IMR-90 (cell line): Measurements from ENCODE around the gene TAF9. TPM values are rescaled to one million over a fixed set of nuclear protein-coding genes. Genes with fewer than 3 reads are reported as not detected.

Source experiments
- ATAC-seq: fragments of 200-7000 bp; cut with Tn5 transposase; 2 replicates; pipeline ENCODE4 v1.9.1; 2020; ENCODE audit warnings: low read depth, mild to moderate bottlenecking, moderate library complexity
- BruUV-seq: library from RNA; stranded (reverse); fragments of 400-500 nt; replicated peaks from 2 replicates; lab custom pipeline; 2021; lab: Mats Ljungman, UMichigan
- CTCF ChIA-PET: fragments of 300-600 bp; formaldehyde crosslinking; extraction: SDS; loops from one replicate; lab custom pipeline; 2021; ENCODE audit warnings: antibody characterized with exemption; lab: Yijun Ruan, JAX
- POLR2A ChIA-PET: fragments of 300-600 bp; sonication (Branson Sonifier 250); formaldehyde crosslinking; loops from one replicate; lab custom pipeline; 2022; ENCODE audit warnings: antibody characterized with exemption; ENCODE audit not compliant: unreplicated experiment; lab: Charles Lee
- DNase-seq: peaks from one replicate; pipeline ENCODE4 v3.0.0; 2013
- H2AFZ ChIP-seq: replicated peaks from 2 replicates; pipeline ENCODE3; 2013; ENCODE audit warnings: low read length, mild to moderate bottlenecking; ENCODE audit not compliant: poor library complexity
- H2AK5ac ChIP-seq: 2 replicates; pipeline ENCODE4 v1.6.1; 2013; ENCODE audit warnings: low read depth, low read length, inconsistent platforms
- H2AK9ac ChIP-seq: replicated peaks from 2 replicates; pipeline ENCODE3; 2013; ENCODE audit warnings: mild to moderate bottlenecking, low read depth, low read length, moderate library complexity; ENCODE audit not compliant: poor library complexity
- H2BK120ac ChIP-seq: 2 replicates; pipeline ENCODE4 v1.6.1; 2013; ENCODE audit warnings: low read depth, low read length, inconsistent platforms
- H2BK15ac ChIP-seq: 3 replicates; pipeline ENCODE4 v1.6.1; 2013; ENCODE audit warnings: low read depth, low read length, inconsistent platforms
- H2BK20ac ChIP-seq: 2 replicates; pipeline ENCODE4 v1.6.1; 2013; ENCODE audit warnings: low read depth, mild to moderate bottlenecking, inconsistent platforms, low read length, moderate library complexity
- H2BK5ac ChIP-seq: 2 replicates; pipeline ENCODE4 v1.6.1; 2013; ENCODE audit warnings: mild to moderate bottlenecking, low read depth, low read length, inconsistent platforms; ENCODE audit not compliant: poor library complexity, severe bottlenecking
- H3K14ac ChIP-seq: replicated peaks from 2 replicates; pipeline ENCODE4 v1.6.1; 2013; ENCODE audit warnings: low read depth, low read length, inconsistent platforms
- H3K18ac ChIP-seq: 2 replicates; pipeline ENCODE4 v1.6.1; 2013; ENCODE audit warnings: low read depth, low read length, control low read depth
- H3K23ac ChIP-seq: 2 replicates; pipeline ENCODE4 v1.6.1; 2013; ENCODE audit warnings: low read depth, low read length, inconsistent platforms
- H3K27ac ChIP-seq: 2 replicates; pipeline ENCODE4 v1.5.1; 2013; ENCODE audit warnings: mild to moderate bottlenecking, control low read depth, low read length; ENCODE audit not compliant: insufficient read depth
- H3K27me3 ChIP-seq: 2 replicates; pipeline ENCODE4 v1.6.1; 2013; ENCODE audit warnings: low read length; ENCODE audit not compliant: control insufficient read depth, insufficient read depth
- H3K36me3 ChIP-seq: 2 replicates; pipeline ENCODE4 v1.6.1; 2013; ENCODE audit warnings: low read length, mixed read lengths; ENCODE audit not compliant: control insufficient read depth, insufficient read depth
- H3K4ac ChIP-seq: 2 replicates; pipeline ENCODE4 v1.6.1; 2013; ENCODE audit warnings: low read depth, low read length, inconsistent platforms
- H3K4me1 ChIP-seq: 2 replicates; pipeline ENCODE4 v1.6.1; 2013; ENCODE audit warnings: low read length, mixed read lengths; ENCODE audit not compliant: control insufficient read depth, insufficient read depth
- H3K4me2 ChIP-seq: 2 replicates; pipeline ENCODE4 v1.6.1; 2013; ENCODE audit warnings: low read depth, mild to moderate bottlenecking, control low read depth, low read length, moderate library complexity
- H3K4me3 ChIP-seq: 2 replicates; pipeline ENCODE4 v1.5.1; 2013; ENCODE audit warnings: low read depth, mild to moderate bottlenecking, control low read depth, low read length, moderate library complexity; ENCODE audit not compliant: insufficient read depth
- H3K56ac ChIP-seq: 2 replicates; pipeline ENCODE4 v1.6.1; 2013; ENCODE audit warnings: low read length, inconsistent platforms; ENCODE audit not compliant: insufficient read depth; ENCODE audit errors: extremely low read depth
- H3K79me1 ChIP-seq, 2 experiments: 2 replicates each; pipeline ENCODE4 v1.6.1; 2013; ENCODE audit warnings: low read length in 2 of 2, inconsistent platforms in 1 of 2, low read depth in 1 of 2
- H3K9ac ChIP-seq: 2 replicates; pipeline ENCODE4 v1.6.1; 2013; ENCODE audit warnings: low read depth, low read length, control low read depth
- H3K9me1 ChIP-seq: 2 replicates; pipeline ENCODE4 v1.6.1; 2013; ENCODE audit warnings: low read length, inconsistent platforms; ENCODE audit not compliant: insufficient read depth
- H3K9me3 ChIP-seq: 2 replicates; pipeline ENCODE4 v1.6.1; 2013; ENCODE audit warnings: low read length; ENCODE audit not compliant: control insufficient read depth, insufficient read depth
- H4K20me1 ChIP-seq: 2 replicates; pipeline ENCODE4 v1.6.1; 2013; ENCODE audit warnings: low read length, inconsistent platforms; ENCODE audit not compliant: insufficient read depth
- H4K5ac ChIP-seq: 2 replicates; pipeline ENCODE4 v1.6.1; 2013; ENCODE audit warnings: mild to moderate bottlenecking, low read depth, low read length, control low read depth
- H4K8ac ChIP-seq, 2 experiments: 2 replicates each; pipeline ENCODE4 v1.6.1; 2013; ENCODE audit warnings: low read depth in 2 of 2, low read length in 2 of 2, control low read depth in 1 of 2, inconsistent platforms in 1 of 2
- H4K91ac ChIP-seq: 2 replicates; pipeline ENCODE4 v1.6.1; 2013; ENCODE audit warnings: low read depth, low read length, inconsistent platforms; ENCODE audit not compliant: insufficient read depth
- CHD1 ChIP-seq: IDR thresholded peaks from 2 replicates; pipeline ENCODE4 v1.6.1; 2012; ENCODE audit warnings: low read depth, low read length, improper control_type of control experiment
- CTCF ChIP-seq: conservative IDR thresholded peaks from 2 replicates; pipeline ENCODE4 v1.5.1; 2012; ENCODE audit warnings: mild to moderate bottlenecking, low read depth, low read length, improper control_type of control experiment
- ELK1 ChIP-seq: fragments of 150-350 bp; IDR thresholded peaks from 2 replicates; pipeline ENCODE4 v1.6.1; 2016; ENCODE audit warnings: low read depth, mild to moderate bottlenecking, low read length, moderate library complexity, borderline replicate concordance
- FOS ChIP-seq: fragments of 150-350 bp; IDR thresholded peaks from 2 replicates; pipeline ENCODE4 v1.6.1; 2016; ENCODE audit warnings: low read depth, low read length
- MAZ ChIP-seq: IDR thresholded peaks from 2 replicates; pipeline ENCODE4 v1.6.1; 2012; ENCODE audit warnings: low read depth, mild to moderate bottlenecking, low read length, improper control_type of control experiment, moderate library complexity, borderline replicate concordance
- POLR2A ChIP-seq: IDR thresholded peaks from 2 replicates; pipeline ENCODE4 v1.6.1; 2012; ENCODE audit warnings: mild to moderate bottlenecking, low read depth, low read length
- RAD21 ChIP-seq: IDR thresholded peaks from 2 replicates; pipeline ENCODE4 v1.6.1; 2012; ENCODE audit warnings: low read length, improper control_type of control experiment
- SMC3 ChIP-seq: fragments of 150-350 bp; IDR thresholded peaks from 2 replicates; pipeline ENCODE4 v1.6.1; 2016; ENCODE audit warnings: low read depth, mild to moderate bottlenecking, antibody characterized with exemption, low read length, moderate library complexity
- WGBS, 2 experiments: methylation state at CpG; one replicate each; pipeline versions ENCODE4 v1.1.5 to v1.1.7; 2013; ENCODE audit warnings: missing lambda C conversion rate in 2 of 2; ENCODE audit not compliant: insufficient read length in 1 of 2; ENCODE audit errors: extremely low coverage in 2 of 2; 5-methylcytosine and 5-hydroxymethylcytosine counted together
- dilution Hi-C: fragments of 300-500 bp; cut with HindIII; formaldehyde crosslinking; loops from one replicate; pipeline ENCODE4 v1.14.3; 2018; ENCODE audit warnings: low sequenced_read_pairs; ENCODE audit not compliant: unreplicated experiment
- in situ Hi-C: fragments of 300-500 bp; cut with MboI; formaldehyde crosslinking; loops from 3 replicates; pipeline ENCODE4 v1.14.3; 2019; ENCODE audit warnings: low sequenced_read_pairs, inconsistent platforms, mixed read lengths
- intact Hi-C: fragments of 100-400 bp; cut with micrococcal nuclease; formaldehyde crosslinking; loops from 2 replicates; pipeline ENCODE4 v1.10.0; 2022
- polyA plus RNA-seq, 3 experiments: library from polyadenylated mRNA; depleted of rRNA; stranded (reverse); fragments of >200 nt; gene quantifications; 2 replicates each; pipeline ENCODE4 v1.2.3, GENCODE V29; 2012; ENCODE audit warnings: low replicate concordance in 1 of 3
- total RNA-seq: library from RNA; depleted of rRNA; stranded (reverse); fragments of >200 nt; gene quantifications from 2 replicates; pipeline ENCODE4 v1.2.3, GENCODE V29; 2012

Gene TAF9
- total and polyA plus RNA-seq, 2 of the 4 experiments (the other 2 are of a cell fraction) = 107 to 127 TPM

GRCh38 chr5:69359699-69360098 is 9.6 kb downstream of the TAF9 start:
- H2AK9ac ChIP-seq = no peak overlapping the region
- no peaks in the 10 kb centered on the region; the same call in 1 of the 2 replicates for H3K9me1 ChIP-seq
- H3K9me3 ChIP-seq = no peaks in the 10 kb centered on the region
- no peak overlapping the region for H3K14ac ChIP-seq
- in situ Hi-C loops = no loop called here
- no peak overlapping the region for H2BK15ac ChIP-seq
- H3K56ac ChIP-seq = no peak overlapping the region
- H3K9ac ChIP-seq = no peak overlapping the region
- H3K36me3 ChIP-seq = peaks cover 17% of the 10 kb centered on the region
- no peak for TF ChIP-seq POLR2A
- TF ChIP-seq CHD1 = no peak
- TF ChIP-seq CTCF = no peak
- no peak for TF ChIP-seq RAD21
- TF ChIP-seq SMC3 = no peak
- no peak for TF ChIP-seq FOS
- no peak for TF ChIP-seq MAZ
- TF ChIP-seq ELK1 = no peak
- no peak overlapping the region for H2AK5ac ChIP-seq
- POLR2A ChIA-PET = no interaction called here
- no peak overlapping the region for H2BK120ac ChIP-seq
- H3K27ac ChIP-seq = no peak overlapping the region
- peaks cover 31 to 49% of the 10 kb centered on the region in 2 experiments for H3K79me1 ChIP-seq
- ATAC-seq (no peak), DNase-seq (no peak)
- CTCF ChIA-PET = no interaction called here
- intact Hi-C loops = loop anchor here (10.0 kb wide), 1 partner anchor 165 kb away; no protein-coding TSS in a partner anchor
- no peak overlapping the region for H3K4ac ChIP-seq
- no peak overlapping the region for H4K8ac ChIP-seq
- H3K18ac ChIP-seq = no peak overlapping the region
- no peak overlapping the region for H2BK20ac ChIP-seq
- H4K20me1 ChIP-seq = peaks cover 8% of the 10 kb centered on the region; the same call in 1 of the 2 replicates
- no CpG with 5 or more reads among the region's 3 CpGs for WGBS, 2 experiments
- H4K91ac ChIP-seq = no peak overlapping the region
- no peaks in the 10 kb centered on the region for H3K27me3 ChIP-seq
- H2AFZ ChIP-seq = no peak overlapping the region
- dilution Hi-C loops = no loop called here
- H3K4me3 ChIP-seq = no peak overlapping the region
- H3K4me2 ChIP-seq = no peak overlapping the region
- H3K23ac ChIP-seq = no peak overlapping the region
- H3K4me1 ChIP-seq = no peaks in the 10 kb centered on the region
- BruUV-seq = no TSS peak
- no peak overlapping the region for H2BK5ac ChIP-seq
- H4K5ac ChIP-seq = no peak overlapping the region
